NCI-H1048 (cell line): ENCODE results near the gene DOK7.

Experiments used
- DNase-seq: peaks from one replicate; lab custom pipeline; 2025; lab: John Stamatoyannopoulos, UW

Gene DOK7

GRCh38 chr4:3463556-3464348 is 646 bp downstream of the DOK7 start:
- no peak for DNase-seq

- no peak for DNase-seq
These were observed 1.3 kb downstream of the DOK7 start for GRCh38 chr4:3464349-3464905.

- DNase-seq = no peak
These were observed 2.0 kb downstream of the DOK7 start for GRCh38 chr4:3464911-3465697.

GRCh38 chr4:3465698-3466671 is 2.9 kb downstream of the DOK7 start:
- DNase-seq = no peak

- DNase-seq = no peak
These were observed 3.8 kb downstream of the DOK7 start for GRCh38 chr4:3466691-3467600.

- DNase-seq = no peak
These were observed 4.5 kb downstream of the DOK7 start for GRCh38 chr4:3467601-3468031.

- no peak for DNase-seq
These were observed 5.0 kb downstream of the DOK7 start for GRCh38 chr4:3468154-3468553.

- DNase-seq = no peak
These were observed 5.7 kb downstream of the DOK7 start for GRCh38 chr4:3468804-3469203.

- no peak for DNase-seq
These were observed 6.5 kb downstream of the DOK7 start for GRCh38 chr4:3469386-3470243.

- DNase-seq = no peak
These were observed 7.4 kb downstream of the DOK7 start for GRCh38 chr4:3470244-3471097.

GRCh38 chr4:3471098-3471760 is 8.1 kb downstream of the DOK7 start:
- no peak for DNase-seq

GRCh38 chr4:3471886-3472285 is 8.8 kb downstream of the DOK7 start:
- no peak for DNase-seq

- DNase-seq = no peak
These were observed 9.5 kb downstream of the DOK7 start for GRCh38 chr4:3472411-3473141.

- DNase-seq = no peak
These were observed 10.3 kb downstream of the DOK7 start for GRCh38 chr4:3473181-3473950.

GRCh38 chr4:3473996-3474765 is 11.1 kb downstream of the DOK7 start:
- no peak for DNase-seq
